Regular cardiac myocyte (primary cell): ENCODE data around the gene TBX5. TPM values are rescaled to one million over a fixed set of nuclear protein-coding genes. Genes with fewer than 3 reads are reported as not detected.

Experiments
- total RNA-seq: library from RNA; depleted of rRNA; stranded (reverse); fragments of >200 nt; gene quantifications from 2 replicates; pipeline ENCODE4 v1.2.3, GENCODE V29; 2014

TBX5 gene
- under 0.01 and 0.85 TPM in 2 replicates for total RNA-seq

DNA sequence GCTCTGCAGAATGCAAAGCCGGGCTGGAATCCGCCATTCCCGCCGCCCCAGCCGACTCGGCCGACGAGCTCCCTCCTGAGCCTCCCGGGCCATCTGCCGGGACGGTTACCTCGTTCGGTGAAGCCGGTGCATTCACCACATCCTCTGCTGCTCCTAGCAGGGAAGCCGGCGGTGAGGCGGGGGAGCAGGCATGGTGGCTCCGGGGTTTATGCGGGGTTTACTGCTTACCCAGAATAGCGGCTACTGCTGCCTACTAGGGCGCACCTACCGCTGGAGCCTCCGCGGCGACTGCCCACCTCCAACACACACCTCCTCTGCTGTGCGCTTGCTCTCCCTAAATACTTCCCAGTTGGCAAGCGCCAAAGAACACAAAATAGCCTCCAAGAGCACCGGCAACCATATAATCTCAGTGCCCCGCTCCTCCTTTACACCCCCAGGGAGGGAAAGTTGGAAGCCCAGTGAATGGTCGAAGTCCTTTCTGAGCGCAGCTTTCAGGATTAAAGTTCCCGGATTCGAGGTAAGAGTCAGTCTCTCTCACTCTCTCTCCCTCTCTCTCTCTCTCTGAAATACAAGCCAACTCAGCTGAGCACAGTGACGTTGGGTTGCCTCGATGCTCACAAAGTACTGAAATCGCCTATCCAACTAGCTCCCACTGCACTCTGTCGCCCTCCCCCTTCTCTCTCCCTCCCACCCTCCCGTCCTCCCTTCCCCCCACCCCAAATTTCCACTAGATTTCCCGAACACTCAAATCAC is at the start of gene TBX5:
Gene TBX5, minus strand, starts transcription at position 626 of the 753 bp plus-strand sequence. CDS start 2,246 bp downstream, outside the sequence.

